Psoas muscle (tissue), 8 donors: Measurements from ENCODE around the gene ABCA7. TPM values are rescaled to one million over a fixed set of nuclear protein-coding genes. Genes with fewer than 3 reads are reported as not detected.
A peak's percentile ranks its signal among the peaks of the same experiment; 100 is the strongest.

Source experiments
- ATAC-seq, 4 donors: fragments of 200-7000 bp; cut with Tn5 transposase; one replicate each; pipeline ENCODE4 v1.9.1; 2020; ENCODE audit warnings: moderate library complexity in 3 of 4, mild to moderate bottlenecking in 2 of 4
- DNase-seq, 2 donors: peaks; one replicate each; pipeline ENCODE4 v3.0.0-alpha.2; 2020
- H3K27ac ChIP-seq: fragments of 200-600 bp; one replicate; pipeline ENCODE4 v1.8.0; 2022
- H3K27me3 ChIP-seq, 3 donors: fragments of 200-600 bp in 1 of 3; one replicate each; pipeline versions ENCODE4 v1.6.1 to v1.8.0; 2013 to 2022; ENCODE audit warnings: low read length in 2 of 3, mild to moderate bottlenecking in 2 of 3, moderate library complexity in 1 of 3; ENCODE audit not compliant: insufficient read depth in 3 of 3
- H3K36me3 ChIP-seq, 2 donors: fragments of 200-600 bp in 1 of 2; one replicate each; pipeline versions ENCODE4 v1.6.1 to v1.8.0; 2013 to 2022; ENCODE audit warnings: low read depth in 1 of 2, mild to moderate bottlenecking in 1 of 2, moderate library complexity in 1 of 2; ENCODE audit not compliant: insufficient read depth in 1 of 2
- H3K4me1 ChIP-seq: fragments of 200-600 bp; one replicate; pipeline ENCODE4 v1.8.0; 2022
- H3K4me3 ChIP-seq: fragments of 200-600 bp; one replicate; pipeline ENCODE4 v1.8.0; 2022; ENCODE audit warnings: mild to moderate bottlenecking
- H3K9me3 ChIP-seq: fragments of 200-600 bp; one replicate; pipeline ENCODE4 v1.8.0; 2022
- CTCF ChIP-seq: fragments of 200-600 bp; IDR thresholded peaks from one replicate; pipeline ENCODE4 v1.8.0; 2022; ENCODE audit warnings: antibody characterized with exemption
- WGBS, 3 donors: extraction: QIAGEN DNeasy Blood & Tissue Kit; methylation state at CpG; one replicate each; pipeline versions ENCODE4 v1.1.6 to v1.1.7; 2013; 5-methylcytosine and 5-hydroxymethylcytosine counted together
- intact Hi-C, 2 donors: fragments of 100-400 bp; cut with DNase I; formaldehyde crosslinking; loops; one replicate each; pipeline versions ENCODE4 v1.11.0 to v1.14.2; 2022
- polyA plus RNA-seq, 3 donors: library from polyadenylated mRNA; stranded (reverse); fragments of 200-250 nt; gene quantifications; one replicate each; pipeline ENCODE4 v1.2.3, GENCODE V29; 2013
- total RNA-seq, 4 donors: library from RNA; stranded (reverse); fragmentation: NEBNext Ultra II Directional in 2 of 4; extraction: Animal tissue kit (Norgen Biotek cat#: 25700) in 2 of 4; gene quantifications; one replicate each; pipeline versions ENCODE4 v1.2.1 to v1.2.4, GENCODE V29; 2021 to 2023
- donor health status: healthy with polysubstance abuse.
- donor health status: DM: no; HTN: no; CAD: no; lungs with moderate emphysema.
- donor health status: Bipolar disorder and iron deficiency.
- donor health status: healthy.
- donor health status: DM: yes; HTN: yes; CAD: no.
- donor health status: DM: no; HTN: no; CAD: no.
- donor health status: DM: no; HTN: no; CAD: no.
- donor health status: DM: yes; HTN: yes; CAD: no.

ABCA7 gene
- total and polyA plus RNA-seq, 7 donors = 2.6 to 19.5 (median 10.1) TPM

- intact Hi-C loops = loop anchor here (5.0 kb wide), 1 partner anchor 52 kb away; no protein-coding TSS in a partner anchor
Measured at GRCh38 chr19:1040476-1041271, 767 bp downstream of the ABCA7 start.

GRCh38 chr19:1041272-1041834 is 1.4 kb downstream of the ABCA7 start:
- ATAC-seq (peak in 3 of 4 donors; percentile 5 to 28 (median 20)), DNase-seq (no peak)
- peak overlapping the region; percentile 82 for H3K27ac ChIP-seq
- H3K9me3 ChIP-seq = no peaks in the 10 kb centered on the region
- 8 to 12% (median 10%) methylated on average over 25 to 26 of the region's 26 CpGs for WGBS, 3 donors
- intact Hi-C loops = loop anchor here (5.0 kb wide), 1 partner anchor 51 kb away; no protein-coding TSS in a partner anchor
- H3K36me3 ChIP-seq = peaks cover 0 to 21% of the 10 kb centered on the region in 2 donors
- H3K27me3 ChIP-seq = no peaks in the 10 kb centered on the region
- no peak for TF ChIP-seq CTCF
- peaks cover 32% of the 10 kb centered on the region for H3K4me1 ChIP-seq
- H3K4me3 ChIP-seq = peak overlapping the region; percentile 74

More at GRCh38 chr19:1040476-1041271, 767 bp downstream of the ABCA7 start:
- TF ChIP-seq CTCF = no peak
- no peaks in the 10 kb centered on the region for H3K27me3 ChIP-seq
- ATAC-seq (peak; percentile 77 to 88 (median 81)), DNase-seq (peak; percentile 90 to 95)
- peaks cover 0 to 14% of the 10 kb centered on the region in 2 donors for H3K36me3 ChIP-seq
- no peaks in the 10 kb centered on the region for H3K9me3 ChIP-seq
- H3K4me1 ChIP-seq = peaks cover 32% of the 10 kb centered on the region
- 1 to 2% (median 2%) methylated on average over 27 of the region's 27 CpGs for WGBS, 3 donors
- H3K27ac ChIP-seq = peak overlapping the region; percentile 82
- H3K4me3 ChIP-seq = peak overlapping the region; percentile 74

- peak; percentile 83 to 88 for DNase-seq
- ATAC-seq = peak; percentile 44 to 76 (median 48)
- H3K36me3 ChIP-seq = peaks cover 0 to 28% of the 10 kb centered on the region in 2 donors
- TF ChIP-seq CTCF = no peak
- no peaks in the 10 kb centered on the region for H3K9me3 ChIP-seq
- intact Hi-C loops = loop anchor here (5.0 kb wide), 1 partner anchor 50 kb away; no protein-coding TSS in a partner anchor
- peaks cover 32% of the 10 kb centered on the region for H3K4me1 ChIP-seq
- no peaks in the 10 kb centered on the region for H3K27me3 ChIP-seq
- 21 to 33% (median 24%) methylated on average over 36 to 43 of the region's 43 CpGs for WGBS, 3 donors
- H3K27ac ChIP-seq = peak overlapping the region; percentile 82
- peak overlapping the region; percentile 74 for H3K4me3 ChIP-seq
Measured at GRCh38 chr19:1041835-1042685, 2.2 kb downstream of the ABCA7 start.

- TF ChIP-seq CTCF = no peak
- 47 to 56% (median 53%) methylated on average over 23 of the region's 23 CpGs for WGBS, 3 donors
- no peaks in the 10 kb centered on the region for H3K9me3 ChIP-seq
- intact Hi-C loops = loop anchor here (5.0 kb wide), 1 partner anchor 49 kb away; no protein-coding TSS in a partner anchor
- ATAC-seq = no peak
- no peaks in the 10 kb centered on the region for H3K27me3 ChIP-seq
- peak; percentile 25 to 64 for DNase-seq
- peaks cover 32% of the 10 kb centered on the region for H3K4me1 ChIP-seq
- H3K27ac ChIP-seq = peak overlapping the region; percentile 82
- H3K36me3 ChIP-seq = peaks cover 0 to 35% of the 10 kb centered on the region in 2 donors
- peak overlapping the region; percentile 74 for H3K4me3 ChIP-seq
Measured at GRCh38 chr19:1042689-1043511, 3.0 kb downstream of the ABCA7 start.
